H7 (cell line): Measurements from ENCODE around the gene FHIT. TPM values are rescaled to one million over a fixed set of nuclear protein-coding genes. Genes with fewer than 3 reads are reported as not detected.

Experiments used
- DNase-seq: peaks from one replicate; pipeline ENCODE4 v3.0.0; 2012
- H3K27me3 ChIP-seq: 2 replicates; pipeline ENCODE4 v1.6.0; 2011; ENCODE audit warnings: mild to moderate bottlenecking, low read length; ENCODE audit not compliant: control insufficient read depth, insufficient read depth
- H3K36me3 ChIP-seq: replicated peaks from 2 replicates; pipeline ENCODE4 v1.5.1; 2011; ENCODE audit warnings: low read length; ENCODE audit not compliant: control insufficient read depth, insufficient read depth
- H3K4me3 ChIP-seq: 2 replicates; pipeline ENCODE4 v1.5.1; 2011; ENCODE audit warnings: low read depth, mild to moderate bottlenecking, control low read depth, low read length, moderate library complexity; ENCODE audit not compliant: insufficient read depth
- total RNA-seq: library from RNA; depleted of rRNA; stranded (reverse); fragments of >200 nt; shearing (Covaris generic); gene quantifications from 2 replicates; pipeline ENCODE4 v1.2.3, GENCODE V29; 2014

FHIT gene
- total RNA-seq, 1 experiment from 2014 or later, result 2.1 TPM

DNA sequence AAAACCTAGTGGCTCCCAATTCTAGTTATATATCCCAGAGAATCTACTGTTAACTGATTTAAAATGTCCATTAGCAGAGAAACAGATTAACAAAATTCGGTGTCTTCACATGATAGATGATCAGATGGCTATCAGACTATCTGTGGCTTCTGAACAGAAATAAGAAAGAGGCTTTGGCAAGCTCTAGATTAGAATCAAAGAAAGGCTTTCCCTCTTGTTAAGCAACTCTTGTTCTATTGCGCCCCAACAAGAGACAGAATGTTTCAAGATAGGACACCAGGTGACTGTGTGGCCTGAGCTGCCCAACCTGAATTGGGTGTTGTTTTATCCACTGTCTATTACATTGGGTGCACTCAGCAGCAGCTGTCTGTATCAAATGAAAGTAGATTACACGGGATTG lies 483.7 kb downstream of the FHIT start:
- no peaks in the 10 kb centered on the region for H3K27me3 ChIP-seq
- DNase-seq, result no peak
- no peak overlapping the region for H3K4me3 ChIP-seq
- no peaks in the 10 kb centered on the region for H3K36me3 ChIP-seq

DNA sequence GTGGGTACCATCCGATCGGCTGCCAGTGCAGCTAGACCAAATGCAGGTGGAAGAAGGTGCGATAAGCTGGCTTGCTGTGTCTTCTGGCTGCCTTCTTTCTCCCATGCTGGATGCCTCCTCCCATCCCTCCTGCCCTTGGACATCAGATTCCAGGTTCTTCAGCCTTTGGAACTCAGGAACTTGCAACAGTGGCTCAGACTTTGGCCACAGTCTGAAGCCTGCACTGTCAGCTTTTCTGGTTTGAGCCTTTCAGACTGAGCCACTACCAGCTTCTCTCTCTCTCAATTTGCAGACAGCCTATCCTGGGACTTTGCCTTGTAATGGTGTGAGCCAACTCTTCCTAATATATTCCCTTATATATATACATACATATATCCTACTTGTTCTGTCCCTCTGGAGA lies 485.5 kb downstream of the FHIT start:
- no peaks in the 10 kb centered on the region for H3K36me3 ChIP-seq
- H3K4me3 ChIP-seq, result no peak overlapping the region
- H3K27me3 ChIP-seq, result no peaks in the 10 kb centered on the region
- no peak for DNase-seq

DNA sequence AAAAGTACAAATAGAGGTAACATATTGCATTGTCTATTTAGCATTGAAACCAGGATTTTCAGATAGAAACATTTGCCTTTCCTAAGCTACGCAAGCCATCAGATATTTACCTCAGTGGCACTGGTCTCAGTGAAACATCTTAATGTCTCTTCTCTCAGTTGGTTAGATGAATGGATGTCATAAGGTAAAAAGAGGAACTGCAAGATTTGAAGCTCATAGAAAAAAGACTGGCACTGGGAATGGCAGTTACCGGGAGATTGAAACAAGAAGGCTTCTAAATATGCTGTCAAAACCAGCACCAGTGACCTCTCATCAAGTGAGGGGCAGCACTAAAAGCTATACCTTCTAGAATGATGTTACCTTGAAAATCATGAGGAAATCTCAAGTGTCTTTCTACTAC lies 486.4 kb downstream of the FHIT start:
- H3K36me3 ChIP-seq, result no peaks in the 10 kb centered on the region
- H3K27me3 ChIP-seq, result no peaks in the 10 kb centered on the region
- no peak overlapping the region for H3K4me3 ChIP-seq
- DNase-seq, result no peak

DNA sequence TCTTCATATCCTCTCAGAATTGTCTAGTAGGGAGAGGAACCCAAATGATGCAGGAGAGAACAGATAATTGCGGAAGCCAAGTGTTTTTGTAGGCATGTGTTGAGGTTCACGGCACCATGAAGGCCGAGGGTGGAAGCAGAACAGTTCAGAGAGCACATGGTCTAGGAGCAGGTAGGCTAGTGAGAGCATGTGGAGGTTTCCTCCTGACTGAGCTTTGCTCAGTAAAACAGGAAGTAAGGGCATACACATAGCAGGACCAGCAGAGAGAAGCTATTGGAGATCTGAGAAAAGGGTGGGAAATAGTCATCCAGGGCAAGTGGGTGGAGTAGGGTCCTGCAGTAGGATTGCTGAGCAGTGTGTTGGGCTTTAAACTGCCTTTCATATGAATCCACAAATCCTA lies 491.1 kb downstream of the FHIT start:
- no peak for DNase-seq
- no peaks in the 10 kb centered on the region for H3K36me3 ChIP-seq
- no peak overlapping the region for H3K4me3 ChIP-seq
- no peaks in the 10 kb centered on the region for H3K27me3 ChIP-seq

DNA sequence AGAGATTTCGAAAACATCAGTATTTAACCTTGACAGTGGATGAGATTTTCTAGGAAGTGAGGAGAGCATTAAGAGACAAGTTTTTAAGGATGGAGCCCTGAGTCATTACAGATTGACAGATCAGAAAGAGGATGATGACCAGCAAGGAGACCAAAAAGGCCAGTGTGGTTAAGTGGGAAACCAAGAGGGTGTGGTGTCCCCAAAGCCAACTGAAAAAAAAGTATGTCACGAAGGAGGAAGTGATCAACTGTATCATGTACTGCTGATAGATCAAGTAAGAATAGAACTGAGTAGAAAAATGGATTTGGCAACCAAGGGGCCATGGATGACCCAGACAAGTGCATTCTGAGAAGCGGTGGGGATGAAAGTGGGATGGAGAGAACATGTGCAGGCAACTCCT lies 491.8 kb downstream of the FHIT start:
- no peak for DNase-seq
- H3K27me3 ChIP-seq, result no peaks in the 10 kb centered on the region
- no peak overlapping the region for H3K4me3 ChIP-seq
- no peaks in the 10 kb centered on the region for H3K36me3 ChIP-seq

DNA sequence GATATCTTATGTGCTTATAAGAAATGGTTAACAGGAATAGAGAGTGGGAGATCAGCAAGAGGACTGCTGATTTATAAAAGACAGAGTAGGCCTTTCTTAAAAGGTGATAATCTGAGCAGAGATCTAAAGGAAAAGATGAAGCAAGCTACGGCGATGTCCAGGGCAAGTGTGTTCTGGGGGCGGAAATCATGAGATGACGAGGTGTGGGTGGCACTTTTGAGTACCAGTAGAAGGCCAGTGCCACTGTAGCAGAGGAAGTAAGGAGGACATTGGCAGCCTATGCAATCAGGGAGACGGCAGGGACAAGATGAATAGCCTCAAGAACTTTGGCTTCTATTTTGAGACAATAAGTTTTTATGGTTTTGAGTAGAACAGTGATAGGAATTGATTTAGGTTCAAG lies 492.4 kb downstream of the FHIT start:
- Histone ChIP-seq H3K4me3 (no peak overlapping the region), H3K27me3 (no peaks in the 10 kb centered on the region), H3K36me3 (no peaks in the 10 kb centered on the region)
- no peak for DNase-seq

DNA sequence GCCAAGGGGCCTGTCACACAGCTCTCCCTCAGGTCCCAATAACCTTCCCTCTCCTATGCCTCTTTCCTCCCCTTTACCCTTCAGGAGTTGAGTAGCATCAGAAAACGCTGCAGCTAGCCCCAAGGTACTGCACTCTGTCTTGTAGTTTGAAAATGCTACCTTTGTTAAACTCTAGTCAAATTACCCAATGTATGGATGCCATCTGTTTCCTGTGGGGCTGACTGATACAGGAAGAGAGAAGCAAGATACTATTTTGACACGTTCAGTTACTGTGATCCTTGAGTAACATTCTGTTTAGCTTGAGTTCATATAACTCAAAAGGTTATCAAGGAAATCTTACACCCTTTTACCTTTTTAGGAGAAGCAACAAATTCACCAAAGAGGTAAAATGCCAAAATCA lies 493.1 kb downstream of the FHIT start:
- H3K36me3 ChIP-seq, result no peaks in the 10 kb centered on the region
- DNase-seq, result no peak
- H3K27me3 ChIP-seq, result no peaks in the 10 kb centered on the region
- no peak overlapping the region for H3K4me3 ChIP-seq

DNA sequence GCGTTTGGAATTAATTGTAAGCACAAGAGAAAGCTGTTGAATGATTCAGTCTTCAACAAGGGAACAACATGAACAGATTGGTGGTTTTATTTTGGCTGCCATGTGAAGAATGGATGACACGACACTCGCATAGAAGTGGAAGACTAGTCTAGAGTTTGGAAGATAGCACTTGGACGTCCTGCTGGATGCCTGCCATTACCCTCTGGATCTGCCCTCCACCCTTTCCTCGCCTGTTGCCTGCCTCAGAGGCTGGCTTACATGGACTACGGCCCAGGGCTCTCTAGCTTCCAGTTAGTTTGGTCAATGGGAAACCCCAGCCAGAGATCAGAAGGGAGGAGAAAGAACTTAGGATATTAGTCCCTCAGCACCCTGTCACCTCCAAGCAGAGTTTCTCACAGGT lies 493.5 kb downstream of the FHIT start:
- no peak for DNase-seq
- Histone ChIP-seq H3K27me3 (no peaks in the 10 kb centered on the region), H3K4me3 (no peak overlapping the region)

DNA sequence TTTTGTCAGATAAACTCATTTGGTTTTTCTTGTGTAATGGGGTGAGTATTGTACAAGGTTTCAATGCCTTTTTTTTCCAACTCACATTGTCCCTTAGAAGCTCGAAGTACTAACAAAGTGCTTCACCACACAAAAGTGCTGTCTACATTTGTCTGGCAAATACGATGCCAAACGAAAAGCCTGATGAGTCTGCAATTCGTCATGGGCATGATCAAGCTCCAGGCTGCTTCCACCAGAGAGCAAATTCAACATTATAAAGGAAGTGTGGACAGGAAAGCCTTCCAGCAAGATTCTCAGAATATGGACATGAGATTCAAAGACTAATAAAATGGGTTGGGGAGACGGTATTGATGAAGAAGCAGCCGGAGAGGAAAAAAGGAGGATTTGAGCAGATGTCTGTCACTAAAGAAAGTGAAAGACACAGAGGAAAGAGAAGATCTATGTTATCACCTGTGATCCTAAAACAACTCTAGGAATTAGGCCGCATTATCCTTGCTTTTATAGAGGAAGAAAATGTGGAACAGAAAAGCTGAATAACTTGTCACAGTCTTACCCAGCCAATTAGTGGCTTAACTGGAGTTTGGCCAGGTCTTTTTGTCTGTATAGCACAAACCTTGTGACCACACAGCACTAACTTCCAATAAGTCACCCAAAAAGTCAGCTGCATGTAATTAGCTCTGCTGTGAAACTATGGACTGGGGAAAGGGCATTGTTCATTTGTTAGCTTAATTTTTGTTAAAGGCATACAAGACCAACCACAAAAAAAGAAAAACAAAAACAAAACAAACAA lies 494.8 kb downstream of the FHIT start:
- Histone ChIP-seq H3K27me3 (no peaks in the 10 kb centered on the region), H3K36me3 (no peaks in the 10 kb centered on the region), H3K4me3 (no peak overlapping the region)
- DNase-seq, result no peak

More for the DNA sequence above, 493.5 kb downstream of the FHIT start:
- H3K36me3 ChIP-seq, result no peaks in the 10 kb centered on the region

DNA sequence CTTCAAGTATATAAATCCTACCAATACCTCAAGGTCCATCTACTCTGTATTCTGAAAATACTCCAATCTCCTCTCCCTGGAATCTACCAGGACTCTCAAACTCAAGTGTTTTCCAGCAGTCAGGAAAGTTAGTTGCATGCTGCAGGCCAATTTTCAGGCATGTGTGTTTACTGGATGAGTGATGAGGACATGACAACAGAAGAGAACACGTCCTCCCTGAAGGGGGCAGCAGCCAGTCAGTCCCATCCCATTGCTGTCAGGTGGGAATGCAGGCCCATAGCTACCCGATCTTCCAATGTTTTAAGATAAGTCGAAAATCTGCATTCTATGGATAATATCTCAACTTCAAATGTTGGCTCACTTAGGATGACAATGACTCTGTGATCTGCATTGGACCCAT lies 496.2 kb downstream of the FHIT start:
- peak; percentile 37 for DNase-seq
- H3K36me3 ChIP-seq, result no peaks in the 10 kb centered on the region
- no peaks in the 10 kb centered on the region for H3K27me3 ChIP-seq
- H3K4me3 ChIP-seq, result no peak overlapping the region

DNA sequence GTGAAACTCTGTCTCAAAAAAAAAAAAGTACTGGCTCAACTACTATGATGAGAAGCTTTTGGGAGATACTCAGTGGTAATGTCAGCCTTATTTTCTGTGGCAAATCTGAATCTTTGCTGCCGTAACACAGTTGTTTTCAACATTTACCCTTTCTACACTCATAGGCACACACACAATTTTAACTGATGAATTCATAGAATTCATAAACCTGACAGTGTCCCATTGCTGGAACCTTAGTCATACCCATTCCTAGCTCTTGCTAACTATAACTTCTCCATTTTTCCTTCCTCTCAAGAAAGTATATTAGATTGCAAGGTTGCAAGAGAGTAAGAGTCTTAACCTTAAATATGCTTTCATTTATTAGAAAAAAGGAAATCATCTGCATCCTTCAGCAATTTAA lies 496.6 kb downstream of the FHIT start:
- no peak for DNase-seq
- no peaks in the 10 kb centered on the region for H3K36me3 ChIP-seq
- H3K27me3 ChIP-seq, result no peaks in the 10 kb centered on the region
- H3K4me3 ChIP-seq, result no peak overlapping the region

DNA sequence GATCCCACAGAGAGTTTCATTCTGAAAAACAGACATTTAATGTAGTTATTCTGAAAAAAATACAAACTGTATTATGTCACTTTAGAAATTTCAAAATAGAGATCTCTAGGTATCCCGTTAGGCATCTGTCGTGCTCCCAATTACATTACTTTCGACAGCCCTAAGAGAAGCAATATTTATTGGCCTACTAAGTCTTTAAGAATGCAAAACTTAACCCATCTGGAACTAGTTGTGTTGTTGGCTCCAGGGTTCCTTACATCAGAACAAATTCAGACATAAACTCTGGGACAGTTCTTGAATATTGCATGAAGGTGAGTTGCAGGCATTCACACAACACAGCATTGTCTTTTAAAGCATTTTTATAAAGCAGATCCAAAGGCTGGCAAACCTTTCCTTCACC lies 498.4 kb downstream of the FHIT start:
- Histone ChIP-seq H3K27me3 (no peaks in the 10 kb centered on the region), H3K4me3 (no peak overlapping the region), H3K36me3 (no peaks in the 10 kb centered on the region)
- DNase-seq, result no peak

DNA sequence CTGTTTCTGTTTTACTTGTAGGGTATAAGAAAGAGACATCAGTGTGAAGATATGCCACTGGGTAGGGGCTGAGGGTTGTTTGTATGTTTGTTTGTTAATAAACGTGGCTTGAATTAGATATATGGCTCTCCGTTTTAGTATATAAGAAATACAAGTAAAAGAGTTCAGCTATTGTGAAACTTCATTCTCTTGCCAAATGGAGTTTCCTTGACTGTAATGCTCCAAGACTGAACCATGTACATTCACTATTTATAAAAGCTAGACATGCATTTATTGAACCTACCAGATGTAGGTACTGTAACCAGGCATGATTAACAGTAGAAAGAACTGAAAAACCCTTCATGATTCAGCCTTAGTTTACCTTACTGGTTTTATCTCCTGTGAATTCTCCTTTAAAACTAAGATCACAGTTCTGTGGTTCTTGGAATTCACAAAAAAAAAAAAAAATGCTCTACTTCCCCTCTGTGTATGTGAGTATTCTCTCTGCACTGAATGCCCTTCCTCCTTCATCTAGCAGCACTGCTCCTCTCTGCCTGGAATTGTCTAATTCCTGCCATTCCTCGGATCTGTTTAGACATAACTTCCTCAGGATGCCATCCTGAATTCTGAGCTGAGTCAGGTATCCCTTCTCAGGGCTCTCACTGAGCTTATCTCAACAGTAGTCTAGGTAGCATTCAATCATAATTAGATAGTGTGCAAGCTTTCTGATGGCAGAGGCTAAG lies 504.4 kb downstream of the FHIT start:
- no peak overlapping the region for H3K4me3 ChIP-seq
- no peak for DNase-seq
- H3K27me3 ChIP-seq, result peaks cover 2% of the 10 kb centered on the region; the same call in 1 of the 2 replicates

DNA sequence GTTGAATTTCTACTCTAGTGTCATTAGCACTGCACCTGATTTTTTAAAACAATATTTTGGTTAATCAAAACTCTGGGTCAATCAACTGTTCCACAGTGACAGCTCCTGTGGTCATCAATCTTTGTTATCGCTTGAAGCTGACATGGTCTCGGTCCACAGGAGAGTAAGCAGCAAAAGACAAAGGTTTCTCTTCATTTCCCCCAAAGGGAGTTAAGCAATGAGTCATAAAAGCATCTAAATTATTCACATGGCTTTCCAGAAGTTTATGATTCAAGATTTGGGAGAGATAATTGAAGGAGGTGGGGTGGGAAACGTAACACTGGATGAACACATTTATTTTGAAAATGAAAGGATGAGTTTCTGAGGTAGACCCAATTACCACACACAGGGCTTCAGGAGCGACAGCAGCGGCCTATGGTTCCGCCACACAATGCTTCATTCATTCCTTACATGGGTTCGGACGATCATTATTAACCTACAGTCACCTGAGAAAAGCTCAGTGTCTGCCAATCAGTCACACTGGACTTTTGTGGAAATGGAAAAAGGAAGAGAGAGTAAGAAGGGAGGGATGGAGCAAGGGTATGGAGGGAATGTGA lies 505.1 kb downstream of the FHIT start:
- peaks cover 6% of the 10 kb centered on the region for H3K27me3 ChIP-seq

More for the DNA sequence above, 504.4 kb downstream of the FHIT start:
- H3K36me3 ChIP-seq, result no peaks in the 10 kb centered on the region

DNA sequence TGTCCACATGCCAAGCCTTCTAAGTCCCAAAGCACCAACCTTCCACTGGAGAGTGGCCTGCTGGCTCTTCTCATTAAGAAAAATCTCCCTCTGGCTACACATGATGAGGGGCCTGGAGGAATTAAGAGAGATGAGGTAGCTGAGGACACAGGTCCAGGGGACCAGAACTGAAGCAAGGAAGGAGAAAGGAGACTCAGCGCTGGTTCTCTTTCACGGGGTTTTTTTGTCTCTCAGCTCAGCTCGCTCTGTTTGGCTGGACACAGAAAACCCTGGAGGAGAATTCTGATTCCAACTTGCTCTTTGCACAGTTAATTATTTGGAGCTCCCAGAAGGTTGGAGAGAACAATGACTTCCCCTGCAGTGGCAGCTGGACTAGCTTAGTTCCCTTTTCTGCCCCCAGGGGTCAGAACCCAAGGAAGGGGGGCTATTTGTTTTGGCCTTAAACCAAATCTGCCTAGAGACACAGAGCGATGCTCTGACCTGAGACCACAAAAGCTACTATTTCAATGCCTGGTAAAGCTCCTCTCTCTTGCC lies 507.6 kb downstream of the FHIT start:
- Histone ChIP-seq H3K4me3 (no peak overlapping the region), H3K36me3 (no peaks in the 10 kb centered on the region), H3K27me3 (peaks cover 6% of the 10 kb centered on the region)
- peak; percentile 16 for DNase-seq

More for the DNA sequence above, 505.1 kb downstream of the FHIT start:
- Histone ChIP-seq H3K4me3 (no peak overlapping the region), H3K36me3 (no peaks in the 10 kb centered on the region)
- DNase-seq, result no peak
